Suprapubic skin (tissue), 3 donors: ENCODE data around the gene NEK10.

Experiments used
- CTCF ChIP-seq, 2 donors: fragments of 200-600 bp in 1 of 2; fragments of 450-650 bp in 1 of 2; sonication (generic) in 1 of 2; IDR thresholded peaks; one replicate each; pipeline ENCODE4 v1.5.1; 2016 to 2019; ENCODE audit warnings: antibody characterized with exemption in 2 of 2, mild to moderate bottlenecking in 1 of 2, moderate library complexity in 1 of 2
- EP300 ChIP-seq: sonication (generic); formaldehyde crosslinking; IDR thresholded peaks from one replicate; pipeline ENCODE4 v1.6.1; 2017; ENCODE audit warnings: antibody characterized with exemption
- POLR2A ChIP-seq, 2 donors: fragments of 450-650 bp; IDR thresholded peaks; one replicate each; pipeline ENCODE4 v1.6.1; 2017; ENCODE audit warnings: antibody characterized with exemption in 2 of 2, mild to moderate bottlenecking in 2 of 2, moderate library complexity in 2 of 2

DNA sequence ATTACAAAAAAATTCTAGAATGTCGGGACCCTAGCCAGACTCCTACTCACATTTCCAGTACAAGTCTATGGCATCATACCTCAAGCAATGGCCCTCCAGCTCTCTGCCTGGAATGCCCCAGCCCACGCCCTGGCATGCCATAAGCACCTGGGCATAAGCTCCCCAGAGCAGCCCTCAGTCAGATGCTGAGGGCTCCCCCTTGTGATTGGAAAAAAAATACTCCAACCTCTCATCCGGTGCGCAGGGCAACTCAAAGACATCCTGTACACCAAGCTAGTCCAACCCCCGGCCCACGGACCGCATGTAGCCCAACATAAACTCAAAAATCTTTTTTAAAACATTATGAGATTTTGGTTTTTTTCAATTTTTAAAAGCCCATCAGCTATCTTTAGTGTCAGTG is 115.4 kb downstream of the NEK10 start:
- no peak for TF ChIP-seq EP300
- peak in 1 of 2 donors; percentile 16 for TF ChIP-seq CTCF (IDR thresholded peaks at IDR 0.05)
- no peak for TF ChIP-seq POLR2A (IDR thresholded peaks at IDR 0.05)
